Panc1 (cell line): Measurements from ENCODE around the gene AP3S2. TPM values are rescaled to one million over a fixed set of nuclear protein-coding genes. Genes with fewer than 3 reads are reported as not detected.

Experiments
- ATAC-seq: fragments of 200-7000 bp; cut with Tn5 transposase; 2 replicates; pipeline ENCODE4 v1.9.1; 2020; ENCODE audit warnings: mild to moderate bottlenecking, moderate library complexity
- BruUV-seq: library from RNA; stranded (reverse); fragments of 400-500 nt; replicated peaks from 2 replicates; lab custom pipeline; 2021; lab: Mats Ljungman, UMichigan
- CTCF ChIA-PET: fragments of 300-600 bp; sonication (Branson Sonifier 250); formaldehyde crosslinking; loops from one replicate; lab custom pipeline; 2022; ENCODE audit warnings: antibody characterized with exemption; lab: Charles Lee
- POLR2A ChIA-PET: fragments of 300-600 bp; sonication (Branson Sonifier 250); formaldehyde crosslinking; loops from one replicate; lab custom pipeline; 2022; ENCODE audit warnings: antibody characterized with exemption; lab: Charles Lee
- DNase-seq: peaks from one replicate; pipeline ENCODE4 v3.0.0-alpha.2; 2010; ENCODE audit warnings: low read depth, low spot score
- H3K27ac ChIP-seq: 2 replicates; pipeline ENCODE4 v1.5.1; 2011; ENCODE audit warnings: mild to moderate bottlenecking, low read length, inconsistent platforms
- H3K27me3 ChIP-seq: fragments of 200-500 bp; sonication (Bioruptor generic); 2 replicates; pipeline ENCODE4 v1.6.0; 2014; ENCODE audit warnings: low read length, inconsistent platforms; ENCODE audit not compliant: control insufficient read depth, insufficient read depth
- H3K36me3 ChIP-seq: fragments of 200-500 bp; sonication (Bioruptor generic); 2 replicates; pipeline ENCODE4 v1.5.1; 2014; ENCODE audit warnings: inconsistent platforms, mild to moderate bottlenecking, low read length, moderate library complexity; ENCODE audit not compliant: control insufficient read depth, insufficient read depth
- H3K4me1 ChIP-seq: 2 replicates; pipeline ENCODE4 v1.5.1; 2011; ENCODE audit warnings: inconsistent platforms, mild to moderate bottlenecking, low read length, moderate library complexity; ENCODE audit not compliant: control insufficient read depth, insufficient read depth
- H3K4me3 ChIP-seq, 2 experiments: 2 replicates each; pipeline ENCODE4 v1.5.1; 2011 to 2012; ENCODE audit warnings: low read depth in 2 of 2, low read length in 2 of 2, mild to moderate bottlenecking in 2 of 2, inconsistent platforms in 1 of 2, moderate library complexity in 1 of 2
- H3K9me3 ChIP-seq: fragments of 200-500 bp; sonication (Bioruptor generic); 2 replicates; pipeline ENCODE4 v1.5.1; 2014; ENCODE audit warnings: low read depth, mild to moderate bottlenecking, inconsistent platforms, low read length, moderate library complexity; ENCODE audit not compliant: control insufficient read depth, insufficient read depth
- CTCF ChIP-seq: fragments of 450-650 bp; IDR thresholded peaks from 2 replicates; pipeline ENCODE4 v1.5.1; 2017; ENCODE audit warnings: mild to moderate bottlenecking
- POLR2AphosphoS5 ChIP-seq: IDR thresholded peaks from 2 replicates; pipeline ENCODE4 v1.6.1; 2012; ENCODE audit warnings: mild to moderate bottlenecking, low read depth, low read length, moderate library complexity
- REST ChIP-seq, 2 experiments: IDR thresholded peaks; 2 replicates each; pipeline ENCODE4 v1.6.1; 2011 to 2012; ENCODE audit warnings: low read depth in 2 of 2, control low read depth in 1 of 2, low read length in 1 of 2, mild to moderate bottlenecking in 1 of 2, moderate library complexity in 1 of 2; ENCODE audit not compliant: insufficient read depth in 1 of 2
- SIN3A ChIP-seq: IDR thresholded peaks from 2 replicates; pipeline ENCODE4 v1.6.1; 2012; ENCODE audit warnings: low read depth, mild to moderate bottlenecking, low read length, moderate library complexity, borderline replicate concordance; ENCODE audit not compliant: insufficient read depth
- TCF7L2 ChIP-seq: IDR thresholded peaks from 2 replicates; pipeline ENCODE4 v1.6.1; 2011; ENCODE audit warnings: mild to moderate bottlenecking, low read depth, low read length, inconsistent platforms
- in situ Hi-C: cut with HindIII; loops from 2 replicates; pipeline ENCODE4 v1.10.0; 2016; ENCODE audit warnings: low sequenced_read_pairs, low pct_unique_long_range_greater_than_20kb
- intact Hi-C: fragments of 100-400 bp; cut with micrococcal nuclease; formaldehyde crosslinking; loops from one replicate; pipeline ENCODE4 v1.10.0; 2022; ENCODE audit not compliant: unreplicated experiment
- total RNA-seq: library from RNA; stranded (reverse); gene quantifications from one replicate; pipeline ENCODE4 v1.2.1, GENCODE V29; 2021; ENCODE audit not compliant: unreplicated experiment

AP3S2 gene
- total RNA-seq, 1 experiment from 2014 or later, result 24.6 TPM

GRCh38 chr15:89799011-89799911 is 94.5 kb downstream of the AP3S2 start:
- in situ Hi-C loops (no loop called here), intact Hi-C loops (no loop called here)
- no TSS peak for BruUV-seq
- H3K9me3 ChIP-seq, result no peaks in the 10 kb centered on the region
- ChIA-PET CTCF (no interaction called here), POLR2A (no interaction called here)
- TF ChIP-seq SIN3A (no peak), REST (IDR thresholded peaks at IDR 0.05; ENCODE audit: insufficient read depth in 1 of 2, low read depth in 2 of 2, low read length in 1 of 2) (no peak), CTCF (no peak), TCF7L2 (no peak), POLR2AphosphoS5 (no peak)
- H3K36me3 ChIP-seq, result 0 out of 2 replicates have a peak, but pooled peaks cover 3% of the 10 kb centered on the region
- ATAC-seq (no peak), DNase-seq (no peak)
- H3K4me3 ChIP-seq, result no peak overlapping the region
- H3K4me1 ChIP-seq, result no peaks in the 10 kb centered on the region
- H3K27me3 ChIP-seq, result no peaks in the 10 kb centered on the region
- H3K27ac ChIP-seq, result no peak overlapping the region

GRCh38 chr15:89797678-89798201 is 96.1 kb downstream of the AP3S2 start:
- Histone ChIP-seq H3K27me3 (no peaks in the 10 kb centered on the region), H3K27ac (no peak overlapping the region), H3K9me3 (no peaks in the 10 kb centered on the region), H3K4me1 (no peaks in the 10 kb centered on the region), H3K36me3 (0 out of 2 replicates have a peak, but pooled peaks cover 3% of the 10 kb centered on the region), H3K4me3 (no peak overlapping the region)
- POLR2A ChIA-PET, result no interaction called here
- intact Hi-C loops, result no loop called here
- BruUV-seq, result no TSS peak
- in situ Hi-C loops, result no loop called here
- CTCF ChIA-PET, result interaction anchor here (0.6 to 1.3 kb wide), 2 partner anchors 37 to 61 kb away, joined by 4 to 5 read pairs; no protein-coding TSS in a partner anchor
- ATAC-seq (no peak), DNase-seq (no peak)
- no peak for TF ChIP-seq CTCF
- TF ChIP-seq SIN3A, result no peak
- no peak for TF ChIP-seq POLR2AphosphoS5
- no peak for TF ChIP-seq REST (IDR thresholded peaks at IDR 0.05; ENCODE audit: insufficient read depth in 1 of 2, low read depth in 2 of 2, low read length in 1 of 2)
- no peak for TF ChIP-seq TCF7L2
